Ishikawa (cell line): ENCODE data around the gene IL12RB2.

ENCODE experiments used
- CREB1 ChIP-seq: IDR thresholded peaks from 2 replicates; pipeline ENCODE4 v1.6.1; 2012; ENCODE audit warnings: low read depth
- EP300 ChIP-seq: IDR thresholded peaks from 2 replicates; pipeline ENCODE4 v1.6.1; 2012; ENCODE audit warnings: borderline replicate concordance
- FOXM1 ChIP-seq: IDR thresholded peaks from 2 replicates; pipeline ENCODE4 v1.6.1; 2012; ENCODE audit warnings: low read depth, borderline replicate concordance
- RAD21 ChIP-seq: IDR thresholded peaks from 2 replicates; pipeline ENCODE4 v1.6.1; 2012; ENCODE audit warnings: low read depth
- REST ChIP-seq: IDR thresholded peaks from 2 replicates; pipeline ENCODE4 v1.6.1; 2012; ENCODE audit warnings: low read depth, mild to moderate bottlenecking
- TCF12 ChIP-seq: IDR thresholded peaks from 2 replicates; pipeline ENCODE4 v1.6.1; 2012; ENCODE audit warnings: low read depth
- TEAD4 ChIP-seq: IDR thresholded peaks from 2 replicates; pipeline ENCODE4 v1.6.1; 2012
- YY1 ChIP-seq: IDR thresholded peaks from 2 replicates; pipeline ENCODE4 v1.6.1; 2012; ENCODE audit warnings: low read depth

DNA sequence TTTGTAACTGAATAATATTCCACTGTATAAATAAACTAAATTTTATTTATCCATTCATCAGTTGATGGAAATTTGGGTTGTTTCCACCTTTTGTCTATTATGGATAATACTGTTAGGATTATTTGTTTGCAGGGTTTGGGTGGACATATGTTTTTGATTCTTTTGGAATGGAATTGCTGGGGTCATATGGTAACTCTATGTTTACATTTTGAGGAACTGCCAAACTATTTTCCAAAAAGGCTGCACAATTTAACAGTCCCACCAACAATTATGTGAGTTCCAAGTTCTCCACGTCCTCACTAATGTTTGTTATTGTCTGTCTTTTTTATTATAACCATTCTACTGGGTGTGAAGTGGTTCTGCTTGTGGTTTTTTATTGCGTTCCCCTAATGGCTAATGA lies 126.8 kb downstream of the IL12RB2 start:
- TF ChIP-seq FOXM1 (no peak), RAD21 (no peak), REST (no peak), TCF12 (no peak), TEAD4 (no peak), YY1 (no peak), EP300 (no peak), CREB1 (no peak)
